Type B pancreatic cell (in vitro differentiated cells): ENCODE results near the gene NSG2. TPM values are rescaled to one million over a fixed set of nuclear protein-coding genes. Genes with fewer than 3 reads are reported as not detected.

Experiments
- DNase-seq: peaks from one replicate; pipeline ENCODE4 v3.0.0; 2021; ENCODE audit warnings: mixed read lengths; ENCODE audit not compliant: unreplicated experiment; ENCODE audit errors: extremely low spot score
- H3K27ac Mint-ChIP-seq: 2 replicates; pipeline ENCODE4 v1.8.0; 2021; ENCODE audit warnings: mild to moderate bottlenecking, mixed read lengths
- H3K27me3 Mint-ChIP-seq: 2 replicates; pipeline ENCODE4 v1.8.0; 2021; ENCODE audit warnings: mixed read lengths
- H3K36me3 Mint-ChIP-seq: 2 replicates; pipeline ENCODE4 v1.8.0; 2021; ENCODE audit warnings: mixed read lengths
- H3K4me1 Mint-ChIP-seq: one replicate; pipeline ENCODE4 v1.8.0; 2021; ENCODE audit warnings: mixed read lengths; ENCODE audit not compliant: unreplicated experiment
- H3K4me3 Mint-ChIP-seq: 2 replicates; pipeline ENCODE4 v1.8.0; 2021; ENCODE audit warnings: mild to moderate bottlenecking, mixed read lengths
- H3K9me3 Mint-ChIP-seq: 2 replicates; pipeline ENCODE4 v1.8.0; 2021; ENCODE audit warnings: mixed read lengths
- CTCF ChIP-seq: fragments of 200-600 bp; sonication (generic); conservative IDR thresholded peaks from 2 replicates; pipeline ENCODE4 v1.5.0; 2021; ENCODE audit warnings: antibody characterized with exemption, mild to moderate bottlenecking
- total RNA-seq: library from RNA; stranded (reverse); gene quantifications from 2 replicates; pipeline ENCODE4 v1.2.1, GENCODE V29; 2021; ENCODE audit warnings: low replicate concordance

NSG2 gene
- total RNA-seq, 1 donor from 2014 or later = 3.1 TPM

DNA sequence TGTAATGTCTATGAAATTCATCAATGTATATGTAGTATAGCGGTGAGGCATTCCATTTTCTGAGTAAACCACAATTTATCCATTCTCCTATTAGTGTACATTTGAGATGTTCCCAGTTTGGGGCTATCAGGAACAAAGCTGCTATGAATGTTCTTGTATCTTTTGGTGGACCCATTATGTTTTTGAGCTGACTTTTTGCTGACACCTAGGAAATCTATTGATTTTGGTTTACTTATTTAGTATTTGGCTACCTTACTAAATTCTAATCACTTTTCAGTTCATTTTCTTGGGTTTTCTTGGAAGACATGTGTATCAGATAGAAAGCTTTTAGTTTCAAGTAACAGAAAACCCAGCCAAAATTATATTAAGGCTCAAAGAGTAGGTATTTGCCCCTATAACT lies 13.7 kb downstream of the NSG2 start:
- Mint-ChIP-seq H3K4me1 (no peaks in the 10 kb centered on the region), H3K27me3 (peaks cover 36% of the 10 kb centered on the region), H3K9me3 (no peaks in the 10 kb centered on the region)

GRCh38 chr5:174063082-174063756 lies 17.7 kb downstream of the NSG2 start:
- peaks cover 6% of the 10 kb centered on the region for H3K4me1 Mint-ChIP-seq
- no peak for TF ChIP-seq CTCF
- no peaks in the 10 kb centered on the region for H3K9me3 Mint-ChIP-seq
- peaks cover 33% of the 10 kb centered on the region for H3K27me3 Mint-ChIP-seq
- H3K36me3 Mint-ChIP-seq = no peaks in the 10 kb centered on the region
- no peak overlapping the region for H3K4me3 Mint-ChIP-seq
- no peak overlapping the region for H3K27ac Mint-ChIP-seq
- no peak for DNase-seq

More for the DNA sequence above, 13.7 kb downstream of the NSG2 start:
- no peak overlapping the region for H3K27ac Mint-ChIP-seq
- H3K4me3 Mint-ChIP-seq = no peak overlapping the region
- DNase-seq = no peak
- no peak for TF ChIP-seq CTCF
- no peaks in the 10 kb centered on the region for H3K36me3 Mint-ChIP-seq

DNA sequence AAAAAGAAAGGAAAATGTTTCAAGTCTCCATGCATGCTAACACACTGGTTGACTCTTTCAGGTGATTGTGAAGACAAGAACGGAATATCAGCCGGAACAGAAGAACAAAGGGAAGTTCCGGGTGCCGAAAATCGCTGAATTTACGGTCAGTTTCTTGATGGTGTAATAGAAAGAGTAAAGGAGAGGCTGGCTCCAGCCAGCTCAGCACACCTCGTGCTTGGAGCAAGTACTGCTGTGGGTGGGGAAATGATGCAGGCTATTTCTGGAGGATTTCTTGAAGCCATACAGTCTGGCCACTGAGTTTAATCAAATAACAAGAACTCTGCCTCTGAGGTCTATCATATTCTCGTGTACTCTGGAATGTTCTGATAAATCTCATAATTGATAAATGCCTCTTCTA lies 18.7 kb downstream of the NSG2 start:
- TF ChIP-seq CTCF = no peak
- Mint-ChIP-seq H3K4me3 (no peak overlapping the region), H3K4me1 (peaks cover 6% of the 10 kb centered on the region), H3K9me3 (no peaks in the 10 kb centered on the region), H3K27ac (no peak overlapping the region), H3K27me3 (peaks cover 30% of the 10 kb centered on the region), H3K36me3 (no peaks in the 10 kb centered on the region)
- DNase-seq = no peak

DNA sequence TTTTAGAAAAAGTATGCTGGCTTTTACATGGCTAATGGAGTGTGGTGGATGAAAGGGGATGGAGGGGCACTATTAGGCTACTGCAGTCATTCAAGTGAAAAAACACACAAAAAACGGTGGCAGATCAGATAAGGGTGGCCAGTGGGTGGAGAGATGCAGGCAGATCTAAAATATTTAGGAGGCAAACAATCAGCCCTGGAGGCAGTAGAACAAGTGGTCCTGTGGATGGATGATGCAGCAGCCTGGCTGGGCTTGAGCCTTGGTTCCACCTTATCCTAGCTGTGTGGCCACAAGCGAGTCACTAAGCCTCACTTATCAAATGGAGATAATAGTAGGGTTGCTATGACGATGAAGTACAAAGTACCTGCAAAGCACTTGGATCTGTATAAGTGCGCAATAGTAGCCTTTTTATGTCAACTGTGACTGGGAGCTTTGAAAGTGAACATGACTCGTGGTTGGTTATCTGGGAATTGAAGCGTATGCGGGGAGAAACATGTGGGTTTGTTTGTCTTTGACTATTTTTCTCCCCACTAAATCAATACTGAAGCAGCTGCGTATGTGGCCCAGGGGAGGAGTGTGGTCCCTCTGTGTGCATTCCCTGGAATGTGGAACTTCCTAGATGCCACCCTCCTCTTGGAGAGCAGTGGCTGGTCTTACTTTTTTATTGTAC lies 20.2 kb downstream of the NSG2 start:
- DNase-seq = no peak
- Mint-ChIP-seq H3K4me3 (no peak overlapping the region), H3K9me3 (no peaks in the 10 kb centered on the region), H3K36me3 (no peaks in the 10 kb centered on the region), H3K27ac (no peak overlapping the region), H3K27me3 (peaks cover 24% of the 10 kb centered on the region), H3K4me1 (peaks cover 6% of the 10 kb centered on the region)
- TF ChIP-seq CTCF = no peak

DNA sequence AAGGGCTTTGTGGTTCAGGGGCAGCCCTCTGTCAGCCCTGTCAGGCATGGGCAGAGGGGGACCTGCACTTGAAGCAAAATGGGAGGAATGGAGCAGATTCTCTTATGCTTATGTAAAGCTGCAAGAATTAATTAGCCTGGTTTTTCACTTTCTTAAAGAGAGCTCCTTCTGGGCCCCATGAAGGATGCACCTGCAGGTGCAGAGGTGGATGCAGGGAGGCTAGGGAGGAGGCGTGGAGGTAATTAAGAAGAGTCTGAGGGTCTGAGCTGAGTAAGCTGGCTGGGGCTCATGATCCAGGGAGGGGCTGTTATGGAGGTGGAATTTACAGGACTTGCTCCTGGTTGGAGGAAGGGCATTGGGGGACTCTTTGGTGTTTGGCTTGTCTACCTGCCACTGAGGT lies 22.0 kb downstream of the NSG2 start:
- DNase-seq = no peak
- TF ChIP-seq CTCF = no peak

More for the DNA sequence above, 22.0 kb downstream of the NSG2 start:
- Mint-ChIP-seq H3K27ac (no peak overlapping the region), H3K36me3 (no peaks in the 10 kb centered on the region), H3K27me3 (peaks cover 26% of the 10 kb centered on the region), H3K4me1 (peaks cover 6% of the 10 kb centered on the region), H3K9me3 (no peaks in the 10 kb centered on the region), H3K4me3 (no peak overlapping the region)
